HFF-Myc (cell line): ENCODE measurements around the gene S100A13.

ENCODE experiments used
- DNase-seq: peaks from one replicate; pipeline ENCODE4 v3.0.0-alpha.2; 2011; ENCODE audit warnings: low read depth; ENCODE audit errors: extremely low read depth
- H3K4me3 ChIP-seq: replicated peaks from 2 replicates; pipeline ENCODE4 v1.5.1; 2011; ENCODE audit warnings: low read depth, mild to moderate bottlenecking, control low read depth, low read length
- CTCF ChIP-seq: IDR thresholded peaks from 2 replicates; pipeline ENCODE4 v1.5.1; 2012; ENCODE audit warnings: mild to moderate bottlenecking, low read depth, low read length, control low read depth; ENCODE audit errors: missing control alignments

The S100A13 gene

GRCh38 chr1:153612111-153612754 lies 15.1 kb downstream of the S100A13 start:
- H3K4me3 ChIP-seq, result peak overlapping the region; percentile 90
- no peak for DNase-seq
- TF ChIP-seq CTCF, result no peak

- no peak for TF ChIP-seq CTCF
- DNase-seq, result no peak
- peak overlapping the region; percentile 90 for H3K4me3 ChIP-seq
Measured at GRCh38 chr1:153611356-153611755, 15.9 kb downstream of the S100A13 start.

- TF ChIP-seq CTCF, result no peak
- peak overlapping the region; percentile 90 for H3K4me3 ChIP-seq
- DNase-seq, result no peak
Measured at GRCh38 chr1:153610811-153611301, 16.4 kb downstream of the S100A13 start.

- peak overlapping the region; percentile 90 for H3K4me3 ChIP-seq
- DNase-seq, result no peak
- TF ChIP-seq CTCF, result no peak
Measured at GRCh38 chr1:153610334-153610733, 17.0 kb downstream of the S100A13 start.

DNA sequence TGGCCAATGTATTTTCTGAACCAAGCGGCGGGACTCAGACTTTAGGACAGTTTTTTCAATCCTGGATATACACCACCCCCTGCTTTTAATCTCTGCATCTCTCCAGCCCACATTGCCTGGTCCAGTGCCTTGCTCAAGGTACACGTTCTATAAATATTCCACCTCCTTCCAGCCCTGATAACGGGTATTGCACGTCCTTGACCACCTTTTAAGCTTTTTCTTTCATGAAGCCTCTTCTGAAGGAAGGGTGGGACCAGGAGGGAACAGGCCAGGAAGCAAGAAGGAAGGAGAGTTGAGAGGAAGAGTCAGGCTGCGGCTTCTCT lies 17.8 kb downstream of the S100A13 start:
- no peak for TF ChIP-seq CTCF
- peak overlapping the region; percentile 90 for H3K4me3 ChIP-seq
- no peak for DNase-seq

DNA sequence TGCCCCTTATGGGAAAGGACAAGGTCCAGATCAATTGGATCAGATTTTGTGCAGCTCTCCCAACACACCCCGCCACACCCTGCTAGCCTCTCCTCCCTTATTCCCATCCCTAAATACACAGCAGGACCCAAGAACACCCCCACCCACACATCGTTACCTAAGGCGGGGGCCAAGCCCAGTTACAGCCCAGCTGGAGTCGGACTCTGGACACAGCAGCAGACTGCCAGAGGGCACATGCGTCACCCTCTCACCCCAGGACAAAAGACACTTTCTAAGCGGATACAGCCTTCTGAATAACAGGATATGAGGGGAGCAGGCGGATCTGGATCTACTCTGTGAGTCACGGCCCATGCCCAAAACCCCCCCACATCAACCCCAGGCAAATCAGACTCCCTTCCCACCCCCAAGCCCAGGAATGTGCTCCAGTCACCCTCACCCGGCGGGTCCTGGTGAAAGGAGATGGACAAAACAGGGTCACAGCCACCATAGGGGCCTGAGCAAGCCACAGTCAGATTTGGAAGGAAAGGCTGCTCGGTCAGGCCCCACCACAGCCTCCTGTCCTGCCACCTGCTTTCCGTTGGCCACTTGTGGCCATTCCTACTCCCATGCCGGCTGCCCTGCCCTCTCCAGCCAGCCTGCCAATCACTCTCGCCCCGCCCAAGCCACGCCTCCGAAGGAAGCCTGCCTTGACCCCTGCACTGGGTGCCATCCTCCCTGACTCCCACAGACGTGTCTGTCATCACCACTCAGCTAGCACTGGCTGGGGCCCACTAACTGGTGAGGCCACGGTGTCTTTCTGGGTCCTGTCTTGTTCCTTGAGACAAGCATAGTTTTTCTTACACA lies 18.3 kb downstream of the S100A13 start:
- peak overlapping the region; percentile 90 for H3K4me3 ChIP-seq
- DNase-seq, result peak; percentile 91
- TF ChIP-seq CTCF, result no peak
